ENCODE measurements around the gene ACSS3.

Gene ACSS3

DNA sequence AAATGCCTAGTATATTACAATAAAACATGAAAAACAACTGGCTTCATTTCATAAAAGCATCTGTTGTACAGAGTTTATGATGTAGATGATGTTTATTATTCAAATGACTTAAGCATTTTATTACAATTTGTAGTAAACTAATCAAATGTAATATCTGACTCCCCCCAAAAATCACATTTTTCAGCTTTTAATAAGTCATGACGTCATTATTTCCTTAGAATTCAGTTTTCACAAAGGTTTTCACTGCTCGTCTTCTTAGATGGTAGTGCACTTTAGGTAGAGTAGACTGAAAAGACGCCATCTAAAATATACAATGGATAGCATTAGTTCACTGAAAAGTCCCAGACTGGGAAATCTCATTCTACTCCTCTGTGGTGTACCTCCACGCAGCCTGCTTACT is 181.5 kb downstream of the ACSS3 start:
- Histone ChIP-seq H2AFZ (ENCODE audit: low read depth, low read length) (no peak overlapping the region), H3K9me3 (ENCODE audit: insufficient read depth, low read length) (no peaks in the 10 kb centered on the region), H4K20me1 (ENCODE audit: insufficient read depth, low read length) (no peaks in the 10 kb centered on the region), H3K79me2 (ENCODE audit: low read length) (no peaks in the 10 kb centered on the region), H3K27me3 (ENCODE audit: low read depth, low read length) (no peaks in the 10 kb centered on the region), H3K36me3 (replicated peaks; ENCODE audit: low read depth, low read length) (no peaks in the 10 kb centered on the region), H3K27ac (ENCODE audit: low read length) (no peak overlapping the region), H3K4me2 (ENCODE audit: low read length) (no peak overlapping the region), H3K4me1 (ENCODE audit: low read length) (no peaks in the 10 kb centered on the region; the same call in 1 of the 2 replicates), H3K4me3 (ENCODE audit: low read length) (no peak overlapping the region), H3K9ac (ENCODE audit: low read length) (no peak overlapping the region)
- TF ChIP-seq EZH2phosphoT487 (IDR thresholded peaks at IDR 0.05; ENCODE audit: low read depth) = no peak
- TF ChIP-seq CTCF (IDR thresholded peaks at IDR 0.05; ENCODE audit: low read depth, low read length) = no peak

GRCh38 chr12:81261508-81262207 is 183.8 kb downstream of the ACSS3 start:
- Histone ChIP-seq H3K27ac (ENCODE audit: low read length) (no peak overlapping the region), H3K4me1 (ENCODE audit: low read length) (no peaks in the 10 kb centered on the region; the same call in 1 of the 2 replicates), H2AFZ (ENCODE audit: low read depth, low read length) (no peak overlapping the region), H3K4me2 (ENCODE audit: low read length) (no peak overlapping the region), H3K9ac (ENCODE audit: low read length) (no peak overlapping the region), H3K9me3 (ENCODE audit: insufficient read depth, low read length) (no peaks in the 10 kb centered on the region), H3K36me3 (replicated peaks; ENCODE audit: low read depth, low read length) (no peaks in the 10 kb centered on the region), H3K4me3 (ENCODE audit: low read length) (no peak overlapping the region), H4K20me1 (ENCODE audit: insufficient read depth, low read length) (no peaks in the 10 kb centered on the region), H3K27me3 (ENCODE audit: low read depth, low read length) (no peaks in the 10 kb centered on the region), H3K79me2 (ENCODE audit: low read length) (no peaks in the 10 kb centered on the region)
- no peak for TF ChIP-seq EZH2phosphoT487 (IDR thresholded peaks at IDR 0.05; ENCODE audit: low read depth)
- TF ChIP-seq CTCF (IDR thresholded peaks at IDR 0.05; ENCODE audit: low read depth, low read length) = no peak

DNA sequence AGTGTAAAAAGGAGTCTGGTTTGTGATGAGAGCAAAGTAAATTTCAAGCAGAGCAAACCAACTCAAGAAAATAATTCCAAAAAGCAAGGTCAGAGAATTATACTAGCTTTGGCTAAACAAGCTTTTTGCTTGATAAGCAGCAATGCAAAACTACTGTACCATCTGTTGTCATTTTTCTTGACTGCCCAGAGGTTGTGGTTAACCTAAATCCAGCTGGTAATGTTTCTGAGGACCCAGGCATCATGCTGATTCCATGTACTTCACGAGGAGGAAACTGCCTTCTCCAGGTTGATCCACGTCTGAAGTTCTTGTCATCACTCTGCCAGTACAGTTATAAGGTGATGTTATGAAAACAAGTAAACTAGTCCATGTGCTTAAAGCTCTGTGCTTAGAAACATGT is 185.2 kb downstream of the ACSS3 start:
- H4K20me1 ChIP-seq (ENCODE audit: insufficient read depth, low read length) = no peaks in the 10 kb centered on the region
- TF ChIP-seq EZH2phosphoT487 (IDR thresholded peaks at IDR 0.05; ENCODE audit: low read depth) (no peak), CTCF (IDR thresholded peaks at IDR 0.05; ENCODE audit: low read depth, low read length) (no peak)
- no peaks in the 10 kb centered on the region; the same call in 1 of the 2 replicates for H3K4me1 ChIP-seq (ENCODE audit: low read length)
- no peaks in the 10 kb centered on the region for H3K79me2 ChIP-seq (ENCODE audit: low read length)
- no peak overlapping the region for H3K27ac ChIP-seq (ENCODE audit: low read length)
- H3K9ac ChIP-seq (ENCODE audit: low read length) = no peak overlapping the region
- H3K36me3 ChIP-seq (replicated peaks; ENCODE audit: low read depth, low read length) = no peaks in the 10 kb centered on the region
- no peak overlapping the region for H3K4me3 ChIP-seq (ENCODE audit: low read length)
- H2AFZ ChIP-seq (ENCODE audit: low read depth, low read length) = no peak overlapping the region
- H3K27me3 ChIP-seq (ENCODE audit: low read depth, low read length) = no peaks in the 10 kb centered on the region
- H3K9me3 ChIP-seq (ENCODE audit: insufficient read depth, low read length) = no peaks in the 10 kb centered on the region
- no peak overlapping the region for H3K4me2 ChIP-seq (ENCODE audit: low read length)

GRCh38 chr12:81270385-81270784 is 192.5 kb downstream of the ACSS3 start:
- Histone ChIP-seq H2AFZ (ENCODE audit: low read depth, low read length) (no peak overlapping the region), H3K79me2 (ENCODE audit: low read length) (no peaks in the 10 kb centered on the region), H3K9me3 (ENCODE audit: insufficient read depth, low read length) (no peaks in the 10 kb centered on the region), H3K27ac (ENCODE audit: low read length) (no peak overlapping the region), H4K20me1 (ENCODE audit: insufficient read depth, low read length) (no peaks in the 10 kb centered on the region), H3K4me1 (ENCODE audit: low read length) (no peaks in the 10 kb centered on the region), H3K4me2 (ENCODE audit: low read length) (no peak overlapping the region), H3K4me3 (ENCODE audit: low read length) (no peak overlapping the region), H3K27me3 (ENCODE audit: low read depth, low read length) (no peaks in the 10 kb centered on the region), H3K36me3 (replicated peaks; ENCODE audit: low read depth, low read length) (no peaks in the 10 kb centered on the region), H3K9ac (ENCODE audit: low read length) (no peak overlapping the region)
- no peak for TF ChIP-seq CTCF (IDR thresholded peaks at IDR 0.05; ENCODE audit: low read depth, low read length)
- no peak for TF ChIP-seq EZH2phosphoT487 (IDR thresholded peaks at IDR 0.05; ENCODE audit: low read depth)

Measured in OCI-LY3 (cell line).